GM20000 (cell line): ENCODE results near the gene YIPF1.

Experiments
- DNase-seq: peaks from one replicate; pipeline ENCODE4 v3.0.0; 2012; ENCODE audit warnings: low spot score
- CTCF ChIP-seq: IDR thresholded peaks from 2 replicates; pipeline ENCODE4 v1.5.1; 2012; ENCODE audit warnings: mild to moderate bottlenecking, control low read depth; ENCODE audit errors: extremely low read depth, missing control alignments

Gene YIPF1

DNA sequence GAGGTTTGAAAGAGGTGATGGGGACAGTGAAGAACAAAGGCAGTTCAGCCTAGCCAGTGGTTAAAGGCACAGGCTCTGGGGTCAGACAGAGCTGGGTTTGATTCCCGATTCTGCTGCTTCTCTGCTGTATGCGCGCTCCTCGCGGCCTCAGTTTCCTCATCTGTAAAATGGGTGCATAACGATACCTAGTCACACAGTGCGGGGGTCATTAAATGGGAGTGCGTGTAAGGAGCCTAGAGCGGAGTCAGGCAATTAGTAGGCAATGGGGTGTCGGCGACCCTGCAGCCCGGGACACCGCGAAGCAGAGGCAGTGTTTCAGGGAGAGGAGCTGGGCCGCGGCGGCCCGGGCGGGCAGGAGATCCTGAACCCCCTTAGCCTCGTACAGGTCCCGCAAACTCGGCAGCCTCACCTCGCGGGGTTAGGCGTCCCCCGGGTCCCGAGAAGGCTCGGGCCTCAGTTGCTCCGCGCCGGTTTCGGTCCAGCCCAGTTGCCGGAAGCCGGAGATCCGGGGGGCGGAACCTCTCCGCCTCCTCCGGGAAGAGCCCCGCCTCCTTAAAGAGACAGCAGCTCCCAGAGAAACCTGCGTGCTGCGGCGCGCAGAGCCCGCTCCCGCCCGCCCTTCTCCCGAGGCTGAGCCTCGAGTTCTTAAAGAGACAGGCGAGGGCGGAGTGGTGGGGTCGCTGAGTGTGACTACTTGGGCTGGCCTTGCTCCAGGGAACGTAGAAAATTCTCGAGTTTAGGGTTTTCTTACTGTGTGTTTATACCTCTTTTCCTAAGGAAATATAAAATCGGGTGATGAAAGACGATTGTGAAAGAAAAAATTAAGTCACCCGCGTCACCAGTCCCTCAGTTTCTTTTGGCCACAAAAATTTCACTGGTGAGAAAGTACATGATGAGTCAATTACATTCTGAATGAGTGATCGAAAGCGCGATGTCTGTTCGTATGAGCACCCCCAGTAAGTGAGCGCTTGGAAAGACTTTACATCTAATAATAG is at the start of gene YIPF1:
TSS of gene YIPF1 (minus strand) at position 494 of the 995 bp plus-strand sequence. CDS start 860 bp downstream, outside the sequence.
- DNase-seq = peak; percentile 87

DNA sequence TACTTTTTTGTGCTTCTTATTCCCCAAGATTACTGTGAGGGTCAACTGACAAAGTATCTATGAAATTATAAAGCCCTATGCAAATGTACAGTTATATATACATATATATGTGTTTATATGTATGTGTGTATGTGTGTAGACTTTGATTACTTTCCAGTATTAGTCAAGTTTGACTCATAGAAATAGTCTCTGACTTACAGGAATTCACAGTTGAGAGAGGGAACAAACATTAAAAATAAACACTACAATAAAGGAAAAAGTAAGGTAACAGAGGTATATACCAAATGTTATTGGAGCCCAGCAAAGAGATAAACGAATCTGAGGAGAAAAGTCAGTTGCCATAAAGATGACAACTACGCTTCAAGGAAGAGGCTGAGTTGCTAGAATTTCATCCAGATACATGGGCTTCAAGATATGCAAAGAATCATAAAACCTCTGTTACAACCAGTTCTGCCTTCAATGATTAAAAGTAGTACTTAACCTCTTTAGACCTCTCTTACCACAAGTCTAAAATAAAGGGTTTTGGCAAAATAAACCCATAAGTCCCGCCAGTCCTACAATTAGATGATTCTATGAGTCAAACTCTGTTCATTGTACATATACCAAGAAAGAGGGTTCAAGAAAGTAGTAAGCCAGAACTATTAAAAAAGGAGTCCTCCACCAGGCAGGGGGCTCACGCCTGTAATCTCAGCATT is 48.7 kb upstream of the YIPF1 start:
- no peak for TF ChIP-seq CTCF
- DNase-seq = no peak

More for the DNA sequence above, at the start of gene YIPF1:
- no peak for TF ChIP-seq CTCF

GRCh38 chr1:53936430-53936829 is 46.8 kb upstream of the YIPF1 start:
- no peak for TF ChIP-seq CTCF
- no peak for DNase-seq

GRCh38 chr1:53934170-53934765 is 44.7 kb upstream of the YIPF1 start:
- DNase-seq = no peak
- no peak for TF ChIP-seq CTCF

DNA sequence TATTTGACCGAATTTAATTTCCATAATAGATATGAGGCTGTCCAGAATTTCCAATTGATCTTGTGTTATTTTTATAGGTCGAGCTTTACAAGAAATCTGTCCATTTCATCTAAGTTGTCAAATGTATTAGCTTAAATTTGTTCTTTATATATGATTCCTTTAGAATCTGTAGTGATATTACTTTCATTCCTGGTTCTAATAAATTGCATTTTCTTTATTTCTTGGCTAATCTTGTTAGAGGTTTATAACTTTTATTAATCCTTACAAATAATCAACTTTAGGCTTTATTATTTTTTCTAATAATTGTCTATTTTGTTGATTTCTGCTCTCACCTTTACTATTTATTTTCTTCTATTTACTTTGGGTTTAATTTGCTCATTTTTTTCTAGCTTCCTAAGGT is 41.9 kb upstream of the YIPF1 start:
- no peak for TF ChIP-seq CTCF
- DNase-seq = no peak

GRCh38 chr1:53930932-53931331 is 41.3 kb upstream of the YIPF1 start:
- no peak for DNase-seq
- no peak for TF ChIP-seq CTCF
